SK-MEL-5 (cell line): Measurements from ENCODE around the gene UBA1. TPM values are rescaled to one million over a fixed set of nuclear protein-coding genes. Genes with fewer than 3 reads are reported as not detected.
A peak's percentile ranks its signal among the peaks of the same experiment; 100 is the strongest.

Source experiments
- DNase-seq: peaks from one replicate; pipeline ENCODE4 v3.0.0-alpha.2; 2016; ENCODE audit warnings: low read depth, low spot score
- in situ Hi-C: cut with HindIII; loops from 2 replicates; pipeline ENCODE4 v1.10.0; 2016; ENCODE audit warnings: low sequenced_read_pairs, high pct_unique_total_duplicates, low pct_unique_long_range_greater_than_20kb
- polyA plus RNA-seq, 2 experiments: library from polyadenylated mRNA; depleted of rRNA; stranded (reverse); fragments of >200 nt; gene quantifications; 2 replicates each; pipeline ENCODE4 v1.2.3, GENCODE V29; 2015
- total RNA-seq: library from RNA; depleted of rRNA; stranded (reverse); fragments of >200 nt; shearing (Covaris generic); gene quantifications from 2 replicates; pipeline ENCODE4 v1.2.3, GENCODE V29; 2014; rRNA removed

The UBA1 gene
- total RNA-seq: 169 and 186 TPM in 2 replicates
- polyA plus RNA-seq (2015; cell fraction: cytosol; rRNA removed): 292 and 357 TPM in 2 replicates
- 205 and 237 TPM in 2 replicates for polyA plus RNA-seq (2015; cell fraction: nucleus; rRNA removed)

DNA sequence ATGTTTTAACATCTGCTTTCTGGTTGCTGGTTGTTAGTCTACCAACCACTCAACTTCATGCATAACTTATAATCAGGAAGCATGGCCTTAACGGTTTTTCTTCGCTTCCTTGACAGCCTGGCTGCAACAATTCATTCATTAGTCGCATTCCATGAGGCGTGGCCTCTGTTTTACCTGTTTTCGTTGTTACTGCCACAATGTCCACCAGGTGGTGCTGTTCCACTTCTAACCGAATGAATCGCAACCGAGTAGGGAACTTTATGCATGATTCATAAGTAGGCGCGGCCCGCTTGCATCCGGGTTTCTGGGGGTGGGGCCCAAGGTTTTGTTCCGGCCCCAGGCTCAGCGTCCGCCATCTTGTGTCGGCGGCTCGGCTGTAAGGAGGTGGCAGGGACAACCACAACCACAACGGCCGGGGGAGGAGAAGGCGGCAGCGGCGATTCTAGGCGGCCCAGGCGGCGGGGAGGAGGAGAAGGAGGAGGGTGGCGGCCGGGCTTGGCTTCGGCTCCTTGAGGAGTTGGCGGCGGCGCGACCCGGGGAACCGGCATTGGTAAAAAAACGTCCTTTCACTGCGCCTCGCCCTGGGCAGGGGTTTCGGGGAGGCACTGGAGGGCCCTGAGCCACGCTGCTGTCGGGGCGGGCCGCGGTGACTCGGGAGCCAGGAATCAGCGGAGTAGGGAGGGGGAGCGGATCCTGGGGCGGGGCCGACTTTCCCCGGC, at the start of gene UBA1:
UBA1 (plus strand) TSS at position 355 of the 719 bp plus-strand sequence. CDS start 4,974 bp downstream, outside the sequence.
- peak; percentile 95 for DNase-seq
- in situ Hi-C loops: no loop called here

DNA sequence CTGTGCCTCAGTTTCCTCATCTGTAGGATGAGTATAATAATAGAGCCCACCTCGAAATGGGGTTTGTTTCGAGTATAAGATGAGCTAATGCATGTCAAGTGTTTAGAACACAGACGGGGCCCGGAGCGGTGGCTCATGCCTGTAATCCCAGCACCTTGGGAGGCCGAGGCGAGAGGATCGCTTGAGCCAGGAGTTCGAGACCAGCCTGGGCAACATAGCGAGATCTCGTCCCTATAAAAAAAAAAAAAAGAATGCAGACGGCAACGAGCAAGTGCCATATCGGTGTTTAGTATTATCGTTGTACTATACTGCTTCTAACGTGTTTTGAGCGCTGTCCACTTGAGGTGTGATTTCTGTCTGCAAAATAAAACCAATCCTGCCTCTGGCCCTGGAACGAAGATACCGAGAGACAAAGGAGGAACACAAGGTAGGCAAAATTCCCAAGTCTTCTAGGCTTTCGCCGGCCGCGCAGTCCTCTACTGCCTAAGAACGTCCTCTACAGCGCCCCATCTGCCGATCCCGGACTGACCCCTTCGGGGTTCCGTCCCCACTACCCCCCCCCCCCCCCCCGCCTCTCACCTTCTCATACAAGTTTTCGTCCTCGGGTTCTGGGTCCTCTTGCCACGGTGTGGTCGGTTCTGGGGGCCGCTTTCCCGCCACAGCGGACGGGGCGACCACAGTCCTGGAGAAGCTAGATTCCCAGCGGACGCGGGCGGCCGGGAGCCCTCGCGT, 49.6 kb upstream of the UBA1 start:
- DNase-seq: peak; percentile 28
- in situ Hi-C loops: no loop called here

DNA sequence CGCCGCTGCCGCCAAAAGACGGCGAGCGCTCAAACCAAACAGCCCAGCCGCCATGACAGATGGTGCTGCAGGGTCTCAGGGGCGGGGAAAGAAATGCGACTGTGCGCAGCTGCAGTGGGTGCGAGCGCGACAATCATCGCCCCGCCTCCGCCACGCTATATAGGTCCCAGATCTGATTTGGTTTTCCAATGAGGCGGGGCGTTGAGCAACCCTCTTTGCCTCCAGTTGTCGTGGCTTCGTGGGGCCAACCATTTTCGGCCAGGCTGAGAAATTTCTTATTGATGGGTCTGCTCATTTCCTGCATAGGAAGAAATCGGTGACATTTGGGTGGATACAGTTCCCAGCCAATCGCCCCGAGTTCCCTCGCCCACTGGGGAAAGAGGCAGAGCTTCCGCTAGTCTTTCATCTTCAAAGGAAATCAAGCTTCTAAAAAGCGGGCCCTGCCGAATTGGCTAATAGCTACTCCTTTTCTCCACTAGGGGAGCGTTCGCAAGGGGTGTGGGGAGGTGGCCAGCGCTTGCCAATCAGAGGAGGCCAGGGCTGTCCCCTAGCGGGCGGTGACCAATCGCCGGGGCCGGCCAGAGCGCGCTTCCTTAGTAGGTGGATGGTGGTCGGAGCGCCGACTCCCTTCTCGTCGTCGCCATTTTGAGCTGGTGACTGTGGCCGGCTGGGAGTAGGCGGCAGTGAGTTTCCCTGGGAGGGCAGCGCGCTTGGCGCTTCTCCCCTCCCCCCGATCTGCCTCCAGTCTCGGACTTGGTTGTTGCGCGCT, 48.8 kb upstream of the UBA1 start, which contains the start of the genes NDUFB11 and RBM10:
NDUFB11 (minus strand) TSS at position 77 of the 769 bp plus-strand sequence; CDS start at position 54, 23 bp downstream.
RBM10 (plus strand) TSS at position 596 of the 769 bp plus-strand sequence. CDS start 2,261 bp downstream, outside the sequence.
- DNase-seq: peak; percentile 93
- in situ Hi-C loops: no loop called here

DNA sequence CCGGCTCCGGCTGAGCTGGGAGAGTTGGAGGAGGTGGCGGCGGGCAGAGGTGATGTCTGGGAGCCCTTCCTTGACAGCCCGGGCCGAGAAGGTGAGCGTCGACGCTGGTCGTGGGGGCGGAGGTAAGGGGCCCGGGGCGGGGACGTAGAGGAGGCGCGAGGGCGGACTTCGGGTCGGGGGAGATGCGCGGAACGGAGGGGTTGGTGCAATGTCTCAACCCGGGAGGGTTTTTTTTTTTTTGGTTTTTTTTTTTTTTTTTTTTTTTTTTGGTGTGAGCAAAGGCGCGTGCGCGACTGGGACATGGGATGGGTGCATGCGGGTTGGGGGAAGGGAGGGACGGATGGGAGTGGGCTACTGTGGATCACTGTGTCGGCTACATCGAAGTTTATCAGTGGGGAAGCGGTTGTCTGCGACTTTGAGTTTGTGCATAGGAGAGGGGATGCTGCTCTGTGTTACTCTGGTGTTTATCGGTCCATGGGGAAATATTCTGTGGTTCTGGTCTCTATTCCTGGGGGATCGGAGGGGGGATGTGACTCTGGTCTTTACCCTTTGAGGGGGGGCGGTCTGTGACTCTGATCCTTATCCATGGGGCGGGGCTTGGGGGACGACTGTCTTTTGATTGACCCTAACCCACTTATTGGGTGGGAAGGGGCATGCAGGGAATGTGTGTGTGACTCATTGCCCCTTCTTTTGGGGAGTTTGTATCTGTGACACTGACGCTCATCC, 48.1 kb upstream of the UBA1 start:
- no peak for DNase-seq
- in situ Hi-C loops: no loop called here

GRCh38 chrX:47146121-47146935, 47.3 kb upstream of the UBA1 start:
- in situ Hi-C loops: no loop called here
- DNase-seq: no peak

DNA sequence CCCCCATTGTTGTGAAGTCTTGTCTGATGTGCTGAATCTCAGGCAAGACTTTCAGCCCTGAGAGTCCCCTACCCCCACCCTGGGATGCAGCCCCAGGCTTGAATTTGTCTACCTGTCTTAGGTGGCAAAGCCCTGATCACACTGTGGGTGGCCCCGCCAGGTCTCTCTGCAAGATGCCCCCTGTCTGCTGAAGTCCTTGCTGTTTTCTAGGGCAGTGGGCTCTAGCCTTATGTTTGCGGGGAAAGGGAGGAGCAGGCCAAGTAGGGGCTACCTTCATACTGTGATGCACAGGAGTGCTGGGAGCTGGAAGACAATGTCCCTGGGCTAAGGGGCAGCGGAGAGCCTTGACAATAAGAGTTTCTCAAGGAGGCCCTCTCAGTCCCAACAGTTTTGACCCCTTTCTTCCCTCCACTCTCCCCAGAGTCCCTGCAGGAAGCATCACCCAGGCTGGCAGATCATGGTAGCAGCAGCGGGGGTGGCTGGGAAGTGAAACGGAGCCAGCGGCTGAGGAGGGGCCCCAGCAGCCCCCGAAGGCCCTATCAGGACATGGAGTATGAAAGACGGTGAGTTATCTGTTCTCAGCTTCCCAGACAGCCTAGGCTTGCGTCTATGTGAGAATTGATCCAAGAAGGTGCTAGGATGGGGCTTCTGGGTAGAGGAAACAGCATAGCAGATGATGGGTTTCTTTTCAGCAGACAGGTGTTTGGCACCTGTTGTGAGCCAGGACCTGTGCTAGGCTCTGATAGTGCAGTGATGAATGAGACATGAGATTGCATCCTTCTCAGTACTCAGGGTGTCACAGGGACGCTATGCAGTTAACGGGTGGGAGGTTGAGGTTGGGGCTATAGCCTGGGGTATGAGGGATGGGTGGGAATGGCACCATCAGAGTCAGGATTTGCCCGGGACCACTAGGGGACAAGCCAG, 46.4 kb upstream of the UBA1 start:
- DNase-seq: no peak
- in situ Hi-C loops: no loop called here

DNA sequence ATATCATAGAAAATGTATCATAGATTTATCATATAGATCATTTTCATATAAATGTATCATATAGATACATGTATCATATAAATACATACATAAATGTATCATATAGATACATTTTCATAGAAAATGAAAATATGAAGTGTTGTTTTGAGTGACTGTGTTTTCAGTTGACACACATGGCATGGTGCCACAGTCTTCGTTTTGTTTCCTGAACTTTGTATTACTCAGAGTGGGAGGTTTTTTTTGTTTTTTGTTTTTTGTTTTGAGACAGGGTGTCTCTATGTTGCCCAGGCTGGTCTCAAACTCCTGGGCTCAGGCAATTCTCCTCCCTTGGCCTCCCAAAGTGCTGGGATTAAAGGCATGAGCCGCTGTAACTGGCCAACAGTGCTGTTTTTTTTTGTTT, 44.7 kb upstream of the UBA1 start:
- no peak for DNase-seq
- in situ Hi-C loops: no loop called here

DNA sequence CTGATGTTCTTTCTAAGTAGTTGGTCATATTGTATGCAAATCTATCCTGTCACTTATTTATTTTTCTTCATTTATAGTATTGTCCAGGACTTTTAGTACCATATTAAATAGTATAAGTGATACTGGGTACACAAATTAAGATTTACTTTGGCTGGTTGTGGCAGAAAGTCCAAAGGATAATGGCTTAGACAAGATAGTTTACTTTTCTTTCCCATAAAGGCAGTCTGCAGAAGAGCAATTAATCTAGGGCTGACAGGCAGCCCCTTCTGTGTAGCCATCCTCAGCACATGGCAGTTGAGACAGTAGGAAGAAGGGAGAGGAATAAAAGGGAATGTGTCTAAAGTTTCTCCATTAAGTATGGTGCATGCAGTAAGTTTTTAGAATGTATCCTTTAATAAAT, 42.2 kb upstream of the UBA1 start:
- DNase-seq: no peak
- in situ Hi-C loops: no loop called here

DNA sequence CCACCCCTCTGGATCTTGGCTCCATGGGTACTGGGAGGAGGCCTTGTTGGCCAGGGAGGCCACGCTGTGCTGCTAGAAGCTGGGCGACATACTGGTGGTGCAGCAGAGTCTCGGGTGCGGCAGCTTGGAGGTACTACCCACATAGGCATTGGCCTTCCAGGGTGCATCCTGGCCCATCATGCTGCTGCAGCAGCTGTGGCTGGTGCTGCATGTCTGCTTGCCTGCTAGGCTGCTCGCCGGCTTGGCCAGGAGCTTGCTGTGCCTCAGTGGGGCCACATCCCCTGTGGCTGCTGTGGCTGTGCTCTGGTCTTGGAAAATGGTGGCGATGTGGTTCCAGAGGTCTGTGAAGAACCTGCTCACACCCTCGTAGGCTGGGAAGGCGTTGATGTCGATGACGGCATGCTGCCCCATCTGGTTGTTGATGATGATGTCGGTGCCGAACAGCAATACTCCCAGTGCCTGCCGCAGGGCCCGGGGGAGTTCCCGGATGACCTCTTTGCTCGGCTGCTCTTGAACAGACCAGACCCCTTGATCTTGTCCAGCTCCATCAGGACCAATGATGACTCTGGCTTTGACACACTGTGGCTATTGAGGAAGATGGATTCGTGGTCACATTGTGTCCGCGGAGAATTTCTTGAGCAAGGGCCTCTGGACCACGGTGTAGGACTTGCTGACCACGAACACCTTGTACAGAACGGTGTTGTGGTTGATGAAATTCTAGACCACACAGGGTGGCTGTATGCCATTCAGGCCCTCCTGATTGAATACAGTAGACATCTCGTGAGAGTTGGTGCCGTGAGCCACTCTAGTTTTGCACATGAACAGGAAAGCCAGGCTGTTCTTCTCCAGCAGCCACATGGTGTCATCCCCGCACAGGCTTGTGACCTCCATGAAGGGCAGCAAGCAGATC, 36.8 kb upstream of the UBA1 start:
- in situ Hi-C loops: no loop called here

DNA sequence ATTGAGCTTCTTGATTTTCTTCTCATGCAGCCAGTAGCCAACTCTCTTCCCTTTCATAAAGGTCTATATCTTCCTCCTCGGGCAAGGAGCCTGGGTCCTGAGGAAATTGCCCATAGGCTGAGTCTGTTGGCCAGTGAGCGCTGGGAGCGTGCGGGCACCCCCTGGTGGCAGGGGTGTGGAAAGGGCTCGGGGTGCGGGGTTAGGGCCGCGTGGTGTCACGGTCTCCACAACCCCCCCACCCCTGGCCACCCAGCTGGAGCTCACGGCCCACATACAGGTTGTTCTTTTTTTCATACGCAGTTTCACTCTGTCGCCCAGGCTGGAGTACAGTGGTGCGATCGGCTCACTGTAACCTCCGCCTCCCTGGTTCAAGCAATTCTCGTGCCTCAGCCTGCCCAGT, 35.5 kb upstream of the UBA1 start:
- in situ Hi-C loops: no loop called here
- DNase-seq: no peak

More for the DNA sequence above, 36.8 kb upstream of the UBA1 start:
- DNase-seq: no peak

DNA sequence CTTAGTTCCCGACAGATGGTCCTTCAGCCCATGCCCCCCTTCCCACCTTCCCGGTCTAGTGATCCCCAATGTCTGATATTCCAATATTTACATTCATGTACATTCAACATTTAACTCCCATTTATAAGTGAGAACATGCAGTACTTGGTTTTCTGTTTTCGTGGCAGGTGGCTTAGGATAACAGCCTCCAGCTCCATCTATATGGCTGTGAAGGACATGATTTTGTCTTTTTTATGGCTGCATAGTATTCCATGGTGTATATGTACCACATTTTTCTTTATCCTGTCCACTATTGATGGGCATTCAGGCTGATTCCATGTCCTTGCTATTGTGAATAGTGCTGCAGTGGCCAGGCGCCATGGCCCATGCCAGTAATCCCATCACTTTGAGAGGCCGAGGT, 34.8 kb upstream of the UBA1 start:
- in situ Hi-C loops: no loop called here
- no peak for DNase-seq

GRCh38 chrX:47160781-47161180, 32.8 kb upstream of the UBA1 start:
- peak; percentile 66 for DNase-seq
- in situ Hi-C loops: no loop called here

DNA sequence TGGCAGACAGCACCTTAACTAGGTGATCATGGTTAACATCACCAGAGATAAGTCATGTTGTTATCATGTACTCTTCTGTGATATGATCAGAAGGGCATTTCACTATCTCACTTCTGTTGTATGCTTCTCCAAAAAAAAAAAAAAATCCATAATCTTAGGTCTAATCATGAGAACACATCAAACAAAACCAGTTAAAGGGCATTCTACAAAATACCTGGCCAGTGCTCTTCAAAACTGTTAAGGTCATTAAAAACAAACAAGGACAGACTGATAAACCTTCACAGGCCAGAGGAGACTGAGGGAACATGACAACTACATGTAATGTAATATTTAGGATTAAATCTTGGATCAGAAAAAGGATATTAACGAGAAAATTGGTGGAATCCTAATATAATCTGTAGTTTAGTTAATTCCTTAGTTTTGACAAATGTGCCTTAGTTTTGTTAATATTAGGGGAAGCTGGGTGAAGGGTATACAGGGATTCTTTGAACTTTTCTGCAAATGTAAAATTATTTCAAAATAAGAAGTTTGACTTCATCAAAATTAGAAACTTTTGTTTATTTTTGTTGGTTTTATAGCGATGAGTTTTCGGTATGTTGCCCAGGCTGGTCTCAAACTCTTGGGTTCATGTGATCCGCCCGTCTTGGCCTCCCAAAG, 30.6 kb upstream of the UBA1 start:
- DNase-seq: no peak
- in situ Hi-C loops: no loop called here

GRCh38 chrX:47164420-47164819, 29.2 kb upstream of the UBA1 start:
- DNase-seq: no peak
- in situ Hi-C loops: no loop called here
